Mucosa of rectum (tissue), 2 donors: ENCODE measurements around the gene GAGE2A.
"Not testable (repeated sequence)": the region's sequence is repeated elsewhere in the genome, so short reads cannot be mapped to it uniquely, and the experiment has no call there.

Experiments used
- H3K27ac ChIP-seq, 2 donors: one replicate each; pipeline ENCODE4 v1.7.0; 2013; ENCODE audit warnings: inconsistent platforms in 2 of 2, low read depth in 2 of 2, low read length in 2 of 2
- H3K27me3 ChIP-seq, 2 donors: one replicate each; pipeline ENCODE4 v1.7.0; 2013; ENCODE audit warnings: low read length in 2 of 2; ENCODE audit not compliant: control insufficient read depth in 2 of 2, insufficient read depth in 2 of 2
- H3K36me3 ChIP-seq, 2 donors: one replicate each; pipeline ENCODE4 v1.7.0; 2013; ENCODE audit warnings: low read length in 2 of 2; ENCODE audit not compliant: control insufficient read depth in 2 of 2, insufficient read depth in 2 of 2
- H3K4me1 ChIP-seq, 2 donors: one replicate each; pipeline ENCODE4 v1.7.0; 2013; ENCODE audit warnings: low read length in 2 of 2, mild to moderate bottlenecking in 1 of 2; ENCODE audit not compliant: control insufficient read depth in 2 of 2, insufficient read depth in 2 of 2
- H3K4me3 ChIP-seq, 2 donors: one replicate each; pipeline ENCODE4 v1.7.0; 2013; ENCODE audit warnings: low read length in 2 of 2
- H3K9ac ChIP-seq, 2 donors: one replicate each; pipeline ENCODE4 v1.7.0; 2013; ENCODE audit warnings: low read length in 2 of 2, low read depth in 1 of 2, mild to moderate bottlenecking in 1 of 2
- H3K9me3 ChIP-seq, 2 donors: one replicate each; pipeline ENCODE4 v1.7.0; 2013; ENCODE audit warnings: low read length in 2 of 2; ENCODE audit not compliant: control insufficient read depth in 2 of 2
- donor health status: healthy.
- donor health status: Normal muscosa, but diverticular disease.

Gene GAGE2A, protein sequence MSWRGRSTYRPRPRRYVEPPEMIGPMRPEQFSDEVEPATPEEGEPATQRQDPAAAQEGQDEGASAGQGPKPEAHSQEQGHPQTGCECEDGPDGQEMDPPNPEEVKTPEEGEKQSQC

DNA sequence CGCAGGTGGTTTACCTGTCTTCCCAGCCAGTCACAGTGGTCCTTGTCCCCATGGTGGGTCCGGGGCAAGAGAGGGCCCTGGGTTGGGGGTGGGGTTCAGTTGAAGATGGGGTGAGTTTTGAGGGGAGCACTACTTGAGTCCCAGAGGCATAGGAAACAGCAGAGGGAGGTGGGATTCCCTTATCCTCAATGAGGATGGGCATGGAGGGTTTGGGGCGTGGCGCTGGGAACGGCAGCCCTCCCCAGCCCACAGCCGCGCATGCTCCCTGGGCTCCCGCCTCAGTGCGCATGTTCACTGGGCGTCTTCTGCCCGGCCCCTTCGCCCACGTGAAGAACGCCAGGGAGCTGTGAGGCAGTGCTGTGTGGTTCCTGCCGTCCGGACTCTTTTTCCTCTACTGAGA, at the start of gene GAGE2A:
Gene GAGE2A, plus strand, starts transcription at position 301 of the 400 bp plus-strand sequence. CDS start 1,155 bp downstream, outside the sequence.
- H3K36me3 ChIP-seq, H3K27me3 ChIP-seq, H3K27ac ChIP-seq, H3K9ac ChIP-seq, H3K4me3 ChIP-seq, H3K4me1 ChIP-seq, H3K9me3 ChIP-seq: not testable (repeated sequence)

DNA sequence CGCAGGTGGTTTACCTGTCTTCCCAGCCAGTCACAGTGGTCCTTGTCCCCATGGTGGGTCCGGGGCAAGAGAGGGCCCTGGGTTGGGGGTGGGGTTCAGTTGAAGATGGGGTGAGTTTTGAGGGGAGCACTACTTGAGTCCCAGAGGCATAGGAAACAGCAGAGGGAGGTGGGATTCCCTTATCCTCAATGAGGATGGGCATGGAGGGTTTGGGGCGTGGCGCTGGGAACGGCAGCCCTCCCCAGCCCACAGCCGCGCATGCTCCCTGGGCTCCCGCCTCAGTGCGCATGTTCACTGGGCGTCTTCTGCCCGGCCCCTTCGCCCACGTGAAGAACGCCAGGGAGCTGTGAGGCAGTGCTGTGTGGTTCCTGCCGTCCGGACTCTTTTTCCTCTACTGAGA, 47.9 kb upstream of the GAGE2A start, which contains the start of gene GAGE12D:
Gene GAGE12D, plus strand, starts transcription at position 301 of the 400 bp plus-strand sequence. CDS start 1,155 bp downstream, outside the sequence.
- H3K27ac ChIP-seq, H3K4me3 ChIP-seq, H3K27me3 ChIP-seq, H3K9me3 ChIP-seq, H3K4me1 ChIP-seq, H3K36me3 ChIP-seq, H3K9ac ChIP-seq: not testable (repeated sequence)

DNA sequence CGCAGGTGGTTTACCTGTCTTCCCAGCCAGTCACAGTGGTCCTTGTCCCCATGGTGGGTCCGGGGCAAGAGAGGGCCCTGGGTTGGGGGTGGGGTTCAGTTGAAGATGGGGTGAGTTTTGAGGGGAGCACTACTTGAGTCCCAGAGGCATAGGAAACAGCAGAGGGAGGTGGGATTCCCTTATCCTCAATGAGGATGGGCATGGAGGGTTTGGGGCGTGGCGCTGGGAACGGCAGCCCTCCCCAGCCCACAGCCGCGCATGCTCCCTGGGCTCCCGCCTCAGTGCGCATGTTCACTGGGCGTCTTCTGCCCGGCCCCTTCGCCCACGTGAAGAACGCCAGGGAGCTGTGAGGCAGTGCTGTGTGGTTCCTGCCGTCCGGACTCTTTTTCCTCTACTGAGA, 38.3 kb upstream of the GAGE2A start, which contains the start of gene GAGE12E:
Gene GAGE12E, plus strand, starts transcription at position 301 of the 400 bp plus-strand sequence. CDS start 1,155 bp downstream, outside the sequence.
- not testable (repeated sequence) for H3K9ac ChIP-seq, H3K4me1 ChIP-seq, H3K4me3 ChIP-seq, H3K9me3 ChIP-seq, H3K27ac ChIP-seq, H3K36me3 ChIP-seq, H3K27me3 ChIP-seq

DNA sequence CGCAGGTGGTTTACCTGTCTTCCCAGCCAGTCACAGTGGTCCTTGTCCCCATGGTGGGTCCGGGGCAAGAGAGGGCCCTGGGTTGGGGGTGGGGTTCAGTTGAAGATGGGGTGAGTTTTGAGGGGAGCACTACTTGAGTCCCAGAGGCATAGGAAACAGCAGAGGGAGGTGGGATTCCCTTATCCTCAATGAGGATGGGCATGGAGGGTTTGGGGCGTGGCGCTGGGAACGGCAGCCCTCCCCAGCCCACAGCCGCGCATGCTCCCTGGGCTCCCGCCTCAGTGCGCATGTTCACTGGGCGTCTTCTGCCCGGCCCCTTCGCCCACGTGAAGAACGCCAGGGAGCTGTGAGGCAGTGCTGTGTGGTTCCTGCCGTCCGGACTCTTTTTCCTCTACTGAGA, 28.8 kb upstream of the GAGE2A start, which contains the start of gene GAGE12F:
Gene GAGE12F, plus strand, starts transcription at position 301 of the 400 bp plus-strand sequence. CDS start 1,155 bp downstream, outside the sequence.
- H3K27me3 ChIP-seq, H3K9ac ChIP-seq, H3K4me3 ChIP-seq, H3K9me3 ChIP-seq, H3K4me1 ChIP-seq, H3K27ac ChIP-seq, H3K36me3 ChIP-seq: not testable (repeated sequence)

DNA sequence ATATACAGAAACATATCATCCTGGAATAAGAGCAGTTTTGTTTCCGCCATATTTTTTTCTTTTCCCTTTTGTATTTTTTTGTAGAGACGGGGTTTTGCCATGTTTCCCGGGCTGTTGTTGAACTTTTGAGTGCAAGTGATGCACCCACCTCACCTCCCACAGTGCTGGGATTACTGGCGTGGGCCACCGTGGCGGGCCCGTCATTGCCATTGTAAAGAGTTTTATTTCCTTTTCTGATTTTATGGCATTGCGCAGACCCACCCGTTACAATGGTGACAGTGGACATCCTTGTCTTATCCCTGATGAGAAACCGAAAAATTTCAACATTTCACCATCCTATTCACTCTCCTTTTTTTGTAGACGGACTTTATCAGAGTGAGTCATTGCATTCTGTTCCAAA, 20.6 kb upstream of the GAGE2A start:
- H3K4me3 ChIP-seq, H3K27me3 ChIP-seq, H3K4me1 ChIP-seq, H3K9ac ChIP-seq, H3K27ac ChIP-seq, H3K9me3 ChIP-seq, H3K36me3 ChIP-seq: not testable (repeated sequence)

DNA sequence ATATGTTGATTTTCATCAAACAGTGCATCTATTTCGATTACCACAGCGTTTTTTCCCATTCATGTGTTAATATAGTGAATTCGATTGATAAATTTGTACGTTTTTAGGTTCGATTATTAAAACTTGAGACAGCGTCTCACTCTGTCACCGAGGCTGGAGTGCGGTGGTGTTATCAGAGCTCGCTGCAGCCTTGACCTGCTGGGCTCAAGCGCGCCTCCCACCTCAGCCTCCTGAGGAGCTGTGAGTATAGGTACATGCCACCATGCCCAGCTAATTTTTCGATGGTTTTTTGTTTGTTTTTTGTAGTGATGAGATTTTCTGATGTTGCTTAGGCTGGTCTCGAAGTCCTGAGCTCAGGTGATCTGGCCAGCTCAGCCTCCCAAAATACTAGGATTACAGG, 20.1 kb upstream of the GAGE2A start:
- H3K9me3 ChIP-seq, result not testable (repeated sequence)

DNA sequence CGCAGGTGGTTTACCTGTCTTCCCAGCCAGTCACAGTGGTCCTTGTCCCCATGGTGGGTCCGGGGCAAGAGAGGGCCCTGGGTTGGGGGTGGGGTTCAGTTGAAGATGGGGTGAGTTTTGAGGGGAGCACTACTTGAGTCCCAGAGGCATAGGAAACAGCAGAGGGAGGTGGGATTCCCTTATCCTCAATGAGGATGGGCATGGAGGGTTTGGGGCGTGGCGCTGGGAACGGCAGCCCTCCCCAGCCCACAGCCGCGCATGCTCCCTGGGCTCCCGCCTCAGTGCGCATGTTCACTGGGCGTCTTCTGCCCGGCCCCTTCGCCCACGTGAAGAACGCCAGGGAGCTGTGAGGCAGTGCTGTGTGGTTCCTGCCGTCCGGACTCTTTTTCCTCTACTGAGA, 19.2 kb upstream of the GAGE2A start, which contains the start of gene GAGE12G:
Gene GAGE12G, plus strand, starts transcription at position 301 of the 400 bp plus-strand sequence. CDS start 1,155 bp downstream, outside the sequence.
- H3K4me3 ChIP-seq, H3K36me3 ChIP-seq, H3K9me3 ChIP-seq, H3K9ac ChIP-seq, H3K27ac ChIP-seq, H3K27me3 ChIP-seq, H3K4me1 ChIP-seq: not testable (repeated sequence)

More for the DNA sequence above, 20.1 kb upstream of the GAGE2A start:
- not testable (repeated sequence) for H3K9ac ChIP-seq, H3K27me3 ChIP-seq, H3K4me1 ChIP-seq, H3K36me3 ChIP-seq, H3K27ac ChIP-seq, H3K4me3 ChIP-seq

DNA sequence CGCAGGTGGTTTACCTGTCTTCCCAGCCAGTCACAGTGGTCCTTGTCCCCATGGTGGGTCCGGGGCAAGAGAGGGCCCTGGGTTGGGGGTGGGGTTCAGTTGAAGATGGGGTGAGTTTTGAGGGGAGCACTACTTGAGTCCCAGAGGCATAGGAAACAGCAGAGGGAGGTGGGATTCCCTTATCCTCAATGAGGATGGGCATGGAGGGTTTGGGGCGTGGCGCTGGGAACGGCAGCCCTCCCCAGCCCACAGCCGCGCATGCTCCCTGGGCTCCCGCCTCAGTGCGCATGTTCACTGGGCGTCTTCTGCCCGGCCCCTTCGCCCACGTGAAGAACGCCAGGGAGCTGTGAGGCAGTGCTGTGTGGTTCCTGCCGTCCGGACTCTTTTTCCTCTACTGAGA, 9.6 kb upstream of the GAGE2A start, which contains the start of gene GAGE12H:
Gene GAGE12H, plus strand, starts transcription at position 301 of the 400 bp plus-strand sequence. CDS start 1,155 bp downstream, outside the sequence.
- H3K4me1 ChIP-seq, H3K36me3 ChIP-seq, H3K9me3 ChIP-seq, H3K9ac ChIP-seq, H3K27me3 ChIP-seq, H3K4me3 ChIP-seq, H3K27ac ChIP-seq: not testable (repeated sequence)

DNA sequence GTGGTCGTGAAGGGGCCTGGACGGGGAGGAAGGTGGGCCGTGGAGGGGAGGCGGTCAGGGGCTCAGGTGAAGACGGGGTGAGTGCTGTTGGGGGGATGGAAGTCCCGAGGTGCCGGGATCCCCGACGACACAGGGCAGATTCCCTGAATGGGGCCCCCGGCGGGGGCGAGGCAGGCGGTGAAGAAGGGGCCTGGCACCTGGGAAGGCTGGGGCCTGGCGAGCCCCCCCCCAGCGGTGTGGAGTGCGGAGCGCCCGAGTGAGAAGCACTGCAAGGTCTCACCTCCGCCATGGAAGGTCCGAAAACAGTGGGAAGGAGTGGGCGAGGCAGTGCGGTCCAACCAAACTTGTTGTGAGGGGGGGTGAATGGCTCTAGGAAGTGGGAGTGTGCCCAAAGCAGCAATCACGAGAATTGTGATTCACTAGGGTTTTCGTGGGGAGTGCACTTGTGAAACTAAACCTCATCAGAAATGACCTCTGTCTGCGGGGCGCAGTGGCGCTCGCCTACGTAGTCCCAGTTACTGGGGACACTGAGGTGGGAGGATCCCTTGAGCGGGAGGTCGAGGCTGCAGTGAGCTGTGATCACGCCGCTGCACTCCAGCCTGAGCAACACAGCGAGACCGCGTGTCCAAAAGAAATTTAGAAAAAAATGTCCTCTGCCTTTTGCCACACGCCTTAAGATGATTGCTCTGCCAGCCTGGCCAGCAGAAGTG, 628 bp downstream of the GAGE2A start:
- not testable (repeated sequence) for H3K9ac ChIP-seq, H3K4me1 ChIP-seq, H3K27ac ChIP-seq, H3K36me3 ChIP-seq, H3K27me3 ChIP-seq, H3K4me3 ChIP-seq, H3K9me3 ChIP-seq

DNA sequence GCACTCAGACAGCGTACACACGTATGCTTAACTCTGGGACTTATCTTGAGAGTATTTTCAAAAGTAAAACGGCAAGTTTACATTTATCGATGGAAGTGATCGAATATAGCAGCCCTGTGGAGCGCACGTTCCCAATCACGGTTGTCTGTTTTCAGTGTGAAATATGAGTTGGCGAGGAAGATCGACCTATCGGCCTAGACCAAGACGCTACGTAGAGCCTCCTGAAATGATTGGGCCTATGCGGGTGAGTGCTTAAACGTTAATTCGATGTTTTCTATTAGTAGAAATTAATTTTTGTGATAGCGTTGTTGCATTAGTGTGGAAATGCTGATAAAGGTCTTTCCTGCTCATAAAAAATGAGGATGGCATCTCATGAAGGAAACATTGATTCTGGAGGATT, 1.2 kb downstream of the GAGE2A start:
- not testable (repeated sequence) for H3K9ac ChIP-seq, H3K27ac ChIP-seq, H3K4me1 ChIP-seq, H3K4me3 ChIP-seq, H3K9me3 ChIP-seq, H3K36me3 ChIP-seq, H3K27me3 ChIP-seq
